Glutamatergic neuron (in vitro differentiated cells): ENCODE data around the gene OR52B6. TPM values are rescaled to one million over a fixed set of nuclear protein-coding genes. Genes with fewer than 3 reads are reported as not detected.

Source experiments
- DNase-seq: peaks from one replicate; pipeline ENCODE4 v3.0.0; 2022
- H3K27ac Mint-ChIP-seq: one replicate; pipeline ENCODE4 v1.8.0; 2020; ENCODE audit warnings: mild to moderate bottlenecking, mixed read lengths, inconsistent platforms; ENCODE audit not compliant: unreplicated experiment
- H3K27me3 Mint-ChIP-seq: one replicate; pipeline ENCODE4 v1.8.0; 2020; ENCODE audit warnings: mild to moderate bottlenecking, moderate library complexity, mixed read lengths, inconsistent platforms; ENCODE audit not compliant: unreplicated experiment
- H3K36me3 Mint-ChIP-seq: one replicate; pipeline ENCODE4 v1.8.0; 2020; ENCODE audit warnings: mild to moderate bottlenecking, mixed read lengths, inconsistent platforms; ENCODE audit not compliant: unreplicated experiment
- H3K4me1 Mint-ChIP-seq: one replicate; pipeline ENCODE4 v1.8.0; 2020; ENCODE audit warnings: mild to moderate bottlenecking, low read depth, mixed read lengths, inconsistent platforms; ENCODE audit not compliant: unreplicated experiment
- H3K4me3 Mint-ChIP-seq: one replicate; pipeline ENCODE4 v1.8.0; 2020; ENCODE audit warnings: mild to moderate bottlenecking, mixed read lengths, inconsistent platforms; ENCODE audit not compliant: unreplicated experiment
- H3K9me3 Mint-ChIP-seq: one replicate; pipeline ENCODE4 v1.8.0; 2020; ENCODE audit warnings: mild to moderate bottlenecking, moderate library complexity, mixed read lengths, inconsistent platforms; ENCODE audit not compliant: unreplicated experiment
- CTCF ChIP-seq: fragments of 200-600 bp; sonication (generic); IDR thresholded peaks from one replicate; pipeline ENCODE4 v1.5.0; 2021; ENCODE audit not compliant: partially characterized antibody, unreplicated experiment
- total RNA-seq: library from RNA; stranded (reverse); fragmentation: NEBNext Ultra II Directional; extraction: Animal tissue kit (Norgen Biotek cat#: 25700); gene quantifications from one replicate; pipeline ENCODE4 v1.2.1, GENCODE V29; 2021; ENCODE audit not compliant: unreplicated experiment

OR52B6 gene
- total RNA-seq, 1 donor from 2014 or later: not detected

- H3K36me3 Mint-ChIP-seq: no peaks in the 10 kb centered on the region
- no peak overlapping the region for H3K4me3 Mint-ChIP-seq
- H3K9me3 Mint-ChIP-seq: no peaks in the 10 kb centered on the region
- no peak for TF ChIP-seq CTCF
- DNase-seq: no peak
- no peaks in the 10 kb centered on the region for H3K27me3 Mint-ChIP-seq
- H3K27ac Mint-ChIP-seq: no peak overlapping the region
- H3K4me1 Mint-ChIP-seq: peaks cover 3% of the 10 kb centered on the region
Observed at GRCh38 chr11:5556596-5557188, 24.0 kb upstream of the OR52B6 start.

- H3K4me3 Mint-ChIP-seq: no peak overlapping the region
- no peaks in the 10 kb centered on the region for H3K9me3 Mint-ChIP-seq
- H3K27ac Mint-ChIP-seq: no peak overlapping the region
- H3K27me3 Mint-ChIP-seq: no peaks in the 10 kb centered on the region
- peaks cover 3% of the 10 kb centered on the region for H3K4me1 Mint-ChIP-seq
- no peak for DNase-seq
- no peaks in the 10 kb centered on the region for H3K36me3 Mint-ChIP-seq
- no peak for TF ChIP-seq CTCF
Observed at GRCh38 chr11:5557751-5558150, 22.9 kb upstream of the OR52B6 start.

- Mint-ChIP-seq H3K4me1 (no peaks in the 10 kb centered on the region), H3K36me3 (no peaks in the 10 kb centered on the region), H3K9me3 (no peaks in the 10 kb centered on the region), H3K4me3 (no peak overlapping the region), H3K27me3 (no peaks in the 10 kb centered on the region), H3K27ac (no peak overlapping the region)
- no peak for TF ChIP-seq CTCF
- no peak for DNase-seq
Observed at GRCh38 chr11:5564259-5565019, 16.2 kb upstream of the OR52B6 start.

- no peaks in the 10 kb centered on the region for H3K36me3 Mint-ChIP-seq
Observed at GRCh38 chr11:5574654-5575053, 6.0 kb upstream of the OR52B6 start.

More at GRCh38 chr11:5574654-5575053, 6.0 kb upstream of the OR52B6 start:
- H3K27me3 Mint-ChIP-seq: no peaks in the 10 kb centered on the region
- H3K9me3 Mint-ChIP-seq: no peaks in the 10 kb centered on the region
- H3K27ac Mint-ChIP-seq: no peak overlapping the region
- no peak overlapping the region for H3K4me3 Mint-ChIP-seq
- TF ChIP-seq CTCF: no peak
- no peak for DNase-seq
- H3K4me1 Mint-ChIP-seq: no peaks in the 10 kb centered on the region
